ENCODE measurements around the gene ATG7.
"Not testable (repeated sequence)": the region's sequence is repeated elsewhere in the genome, so short reads cannot be mapped to it uniquely, and the experiment has no call there.

Gene ATG7

GRCh38 chr3:11477407-11477911 lies 205.3 kb downstream of the ATG7 start:
- no peak for DNase-seq

- DNase-seq: no peak
These were observed 206.0 kb downstream of the ATG7 start for GRCh38 chr3:11478167-11478566.

GRCh38 chr3:11479221-11479620 lies 207.0 kb downstream of the ATG7 start:
- no peak for DNase-seq

- no peak for DNase-seq
These were observed 208.6 kb downstream of the ATG7 start for GRCh38 chr3:11480663-11481298.

GRCh38 chr3:11481556-11481955 lies 209.4 kb downstream of the ATG7 start:
- DNase-seq: no peak

GRCh38 chr3:11482021-11482420 lies 209.8 kb downstream of the ATG7 start:
- DNase-seq: no peak

GRCh38 chr3:11488356-11488755 lies 216.2 kb downstream of the ATG7 start:
- DNase-seq: not testable (repeated sequence)

- DNase-seq: no peak
These were observed 222.1 kb downstream of the ATG7 start for GRCh38 chr3:11494131-11494916.

GRCh38 chr3:11495948-11496557 lies 223.9 kb downstream of the ATG7 start:
- DNase-seq: no peak

- DNase-seq: no peak
These were observed 226.0 kb downstream of the ATG7 start for GRCh38 chr3:11498177-11498576.

GRCh38 chr3:11498646-11499045 lies 226.4 kb downstream of the ATG7 start:
- no peak for DNase-seq

GRCh38 chr3:11499144-11499543 lies 226.9 kb downstream of the ATG7 start:
- no peak for DNase-seq

GRCh38 chr3:11502413-11502812 lies 230.2 kb downstream of the ATG7 start:
- not testable (repeated sequence) for DNase-seq

- no peak for DNase-seq
These were observed 235.5 kb downstream of the ATG7 start for GRCh38 chr3:11507719-11508118.

GRCh38 chr3:11508346-11509172 lies 236.4 kb downstream of the ATG7 start:
- no peak for DNase-seq

- DNase-seq: no peak
These were observed 237.2 kb downstream of the ATG7 start for GRCh38 chr3:11509173-11510000.

GRCh38 chr3:11510001-11510340 lies 237.8 kb downstream of the ATG7 start:
- no peak for DNase-seq

GRCh38 chr3:11510356-11510755 lies 238.2 kb downstream of the ATG7 start:
- no peak for DNase-seq

- DNase-seq: not testable (repeated sequence)
These were observed 239.4 kb downstream of the ATG7 start for GRCh38 chr3:11511606-11512005.

- DNase-seq: not testable (repeated sequence)
These were observed 241.1 kb downstream of the ATG7 start for GRCh38 chr3:11513125-11513816.

GRCh38 chr3:11513817-11514135 lies 241.6 kb downstream of the ATG7 start:
- DNase-seq: no peak
